Smooth muscle cell (in vitro differentiated cells): ENCODE results near the gene CRHR2. TPM values are rescaled to one million over a fixed set of nuclear protein-coding genes. Genes with fewer than 3 reads are reported as not detected.

ENCODE experiments used
- DNase-seq: peaks from one replicate; lab custom pipeline; 2025; ENCODE audit not compliant: unreplicated experiment; lab: John Stamatoyannopoulos, UW
- H2AFZ ChIP-seq: fragments of 200-600 bp; sonication (generic); 2 replicates; pipeline ENCODE4 v1.6.0; 2016; ENCODE audit warnings: antibody characterized with exemption, low read depth, mild to moderate bottlenecking
- H3F3A ChIP-seq: fragments of 200-600 bp; sonication (generic); 2 replicates; pipeline ENCODE4 v1.6.0; 2017; ENCODE audit warnings: antibody characterized with exemption, low read depth
- H3K27ac ChIP-seq: fragments of 200-600 bp; sonication (generic); 2 replicates; pipeline ENCODE4 v1.5.1; 2016; ENCODE audit warnings: low read depth, mild to moderate bottlenecking
- H3K27me3 ChIP-seq: fragments of 200-600 bp; sonication (generic); 2 replicates; pipeline ENCODE4 v1.6.1; 2016; ENCODE audit warnings: low read depth, mild to moderate bottlenecking
- H3K36me3 ChIP-seq: fragments of 200-600 bp; sonication (generic); 2 replicates; pipeline ENCODE4 v1.5.1; 2016; ENCODE audit warnings: low read depth
- H3K4me1 ChIP-seq: fragments of 200-600 bp; sonication (generic); 2 replicates; pipeline ENCODE4 v1.5.1; 2016; ENCODE audit warnings: low read depth
- H3K4me2 ChIP-seq: fragments of 200-600 bp; sonication (generic); 2 replicates; pipeline ENCODE4 v1.6.0; 2016; ENCODE audit warnings: mild to moderate bottlenecking
- H3K4me3 ChIP-seq: fragments of 200-600 bp; sonication (generic); 2 replicates; pipeline ENCODE4 v1.5.1; 2016; ENCODE audit warnings: mild to moderate bottlenecking
- H3K79me2 ChIP-seq: fragments of 200-600 bp; sonication (generic); 2 replicates; pipeline ENCODE4 v1.6.0; 2016; ENCODE audit warnings: low read depth, mild to moderate bottlenecking
- H3K9ac ChIP-seq: fragments of 200-600 bp; sonication (generic); 2 replicates; pipeline ENCODE4 v1.6.0; 2016; ENCODE audit warnings: low read depth
- H3K9me3 ChIP-seq: fragments of 200-600 bp; sonication (generic); replicated peaks from 2 replicates; pipeline ENCODE4 v1.5.1; 2016; ENCODE audit warnings: low read depth
- H4K20me1 ChIP-seq: fragments of 200-600 bp; sonication (generic); 2 replicates; pipeline ENCODE4 v1.6.0; 2016; ENCODE audit warnings: low read depth
- WGBS: methylation state at CpG from one replicate; pipeline ENCODE4 v1.1.7; 2016; ENCODE audit warnings: low lambda C conversion rate; 5-methylcytosine and 5-hydroxymethylcytosine counted together
- polyA plus RNA-seq: library from polyadenylated mRNA; unstranded; fragments of >200 nt; fragmentation: Nextera tagmentation; extraction: Ambion mirVana; gene quantifications from 2 replicates; pipeline ENCODE4 v1.2.1, GENCODE V29; 2016
- total RNA-seq: library from RNA; depleted of rRNA; stranded (reverse); fragments of >200 nt; gene quantifications from 2 replicates; pipeline ENCODE4 v1.2.3, GENCODE V29; 2014
- TF ChIP-seq, protein P1 (sequence below): fragments of 200-600 bp; sonication (generic); IDR thresholded peaks from 2 replicates; pipeline ENCODE4 v1.5.1; 2017; ENCODE audit warnings: borderline replicate concordance, mild to moderate bottlenecking, antibody characterized with exemption; ENCODE audit not compliant: insufficient read depth, poor library complexity, severe bottlenecking

Gene CRHR2
- total and polyA plus RNA-seq, 2 experiments from 2014 or later, result 0.16 TPM; not detected in 1

DNA sequence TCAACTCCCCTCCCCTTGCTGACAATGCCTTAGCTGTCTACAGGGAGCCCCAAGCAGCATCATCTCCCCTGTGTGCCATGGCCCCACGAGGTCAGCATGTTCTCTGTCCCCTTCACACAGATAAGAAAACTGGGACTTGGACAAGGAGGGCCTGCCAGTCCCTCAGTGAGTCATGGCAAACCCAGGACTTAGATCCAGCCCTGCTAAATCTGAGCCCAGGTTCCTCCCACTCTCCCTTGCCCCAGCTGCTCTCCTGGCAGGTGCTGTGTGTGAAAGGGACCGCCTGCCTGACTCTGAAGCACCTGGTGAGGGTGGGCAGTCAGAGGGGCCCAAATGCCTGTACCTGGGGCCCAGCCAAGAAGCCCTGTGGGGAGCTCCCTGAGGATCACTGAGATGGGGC lies 7.4 kb downstream of the CRHR2 start:
- H2AFZ ChIP-seq, result no peak overlapping the region
- no peaks in the 10 kb centered on the region for H3F3A ChIP-seq
- no peak overlapping the region for H3K9ac ChIP-seq
- no peaks in the 10 kb centered on the region for H4K20me1 ChIP-seq
- H3K79me2 ChIP-seq, result no peaks in the 10 kb centered on the region
- H3K4me2 ChIP-seq, result no peak overlapping the region
- H3K27ac ChIP-seq, result no peak overlapping the region
- DNase-seq, result no peak
- WGBS, result 14% methylated on average over 2 of the region's 2 CpGs
- peaks cover 51% of the 10 kb centered on the region for H3K27me3 ChIP-seq
- H3K4me1 ChIP-seq, result no peaks in the 10 kb centered on the region
- TF ChIP-seq, protein P1, sequence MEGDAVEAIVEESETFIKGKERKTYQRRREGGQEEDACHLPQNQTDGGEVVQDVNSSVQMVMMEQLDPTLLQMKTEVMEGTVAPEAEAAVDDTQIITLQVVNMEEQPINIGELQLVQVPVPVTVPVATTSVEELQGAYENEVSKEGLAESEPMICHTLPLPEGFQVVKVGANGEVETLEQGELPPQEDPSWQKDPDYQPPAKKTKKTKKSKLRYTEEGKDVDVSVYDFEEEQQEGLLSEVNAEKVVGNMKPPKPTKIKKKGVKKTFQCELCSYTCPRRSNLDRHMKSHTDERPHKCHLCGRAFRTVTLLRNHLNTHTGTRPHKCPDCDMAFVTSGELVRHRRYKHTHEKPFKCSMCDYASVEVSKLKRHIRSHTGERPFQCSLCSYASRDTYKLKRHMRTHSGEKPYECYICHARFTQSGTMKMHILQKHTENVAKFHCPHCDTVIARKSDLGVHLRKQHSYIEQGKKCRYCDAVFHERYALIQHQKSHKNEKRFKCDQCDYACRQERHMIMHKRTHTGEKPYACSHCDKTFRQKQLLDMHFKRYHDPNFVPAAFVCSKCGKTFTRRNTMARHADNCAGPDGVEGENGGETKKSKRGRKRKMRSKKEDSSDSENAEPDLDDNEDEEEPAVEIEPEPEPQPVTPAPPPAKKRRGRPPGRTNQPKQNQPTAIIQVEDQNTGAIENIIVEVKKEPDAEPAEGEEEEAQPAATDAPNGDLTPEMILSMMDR, result no peak
- H3K9me3 ChIP-seq, result no peaks in the 10 kb centered on the region
- no peaks in the 10 kb centered on the region for H3K36me3 ChIP-seq
- H3K4me3 ChIP-seq, result no peak overlapping the region

DNA sequence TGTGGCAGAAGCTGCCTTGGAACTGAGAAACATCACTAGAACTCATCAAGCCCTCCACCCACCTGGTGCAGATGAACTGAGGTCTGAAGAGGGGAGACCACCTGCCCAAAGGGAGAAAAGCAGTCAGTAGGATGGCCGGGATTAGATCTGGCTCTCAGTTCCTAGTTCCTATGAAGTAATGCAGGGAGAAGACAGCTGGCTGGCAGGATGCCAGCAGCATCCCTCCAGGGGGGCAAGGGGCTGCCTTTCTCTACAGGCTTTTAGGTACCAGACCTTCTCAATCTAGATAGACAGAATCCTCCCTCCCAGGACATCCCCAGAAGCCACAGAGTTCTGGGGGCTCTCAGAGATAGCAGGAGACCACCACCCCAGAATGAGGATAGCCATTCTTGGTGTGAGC lies 7.8 kb downstream of the CRHR2 start:
- H3K9ac ChIP-seq, result no peak overlapping the region
- H3K4me1 ChIP-seq, result no peaks in the 10 kb centered on the region
- 95% methylated on average over 1 of the region's 1 CpG for WGBS
- H3K4me2 ChIP-seq, result no peak overlapping the region
- H3K27me3 ChIP-seq, result peaks cover 46% of the 10 kb centered on the region
- H3K36me3 ChIP-seq, result no peaks in the 10 kb centered on the region
- no peaks in the 10 kb centered on the region for H3F3A ChIP-seq
- no peak overlapping the region for H3K27ac ChIP-seq
- H3K79me2 ChIP-seq, result no peaks in the 10 kb centered on the region
- DNase-seq, result no peak
- TF ChIP-seq, protein P1, result no peak
- no peak overlapping the region for H3K4me3 ChIP-seq
- no peaks in the 10 kb centered on the region for H3K9me3 ChIP-seq
- H2AFZ ChIP-seq, result no peak overlapping the region
- no peaks in the 10 kb centered on the region for H4K20me1 ChIP-seq

DNA sequence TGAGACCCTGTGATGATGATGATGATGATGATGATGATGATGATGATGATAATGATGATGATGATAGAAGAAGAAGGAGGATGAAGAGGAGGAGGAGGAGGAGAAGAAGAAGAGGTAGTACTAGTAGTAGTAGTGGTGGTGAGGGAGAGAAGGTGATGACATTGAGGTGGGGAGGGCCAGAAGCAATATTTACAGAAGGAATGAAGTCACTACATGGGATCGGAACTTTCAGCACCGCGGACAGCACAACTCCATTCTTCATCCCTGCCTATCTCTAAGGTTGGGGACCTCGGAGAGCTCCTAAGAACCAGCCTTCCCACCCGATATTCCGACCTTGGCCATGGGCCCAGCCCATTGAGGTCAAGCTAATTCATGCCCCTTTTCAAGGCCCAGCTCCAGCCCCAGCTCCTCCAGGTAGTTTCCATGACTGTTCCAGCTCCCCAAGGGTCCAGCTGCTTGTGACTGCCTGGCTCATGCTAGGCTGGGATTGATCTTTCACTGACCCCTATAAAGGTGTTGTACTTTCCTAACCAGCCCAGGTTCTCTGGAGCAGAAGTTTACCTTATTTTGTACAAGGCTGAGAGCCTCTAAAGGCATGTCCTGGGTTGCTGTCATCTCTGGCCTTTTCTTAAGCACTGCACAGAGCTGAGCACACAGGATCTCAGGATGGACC lies 10.3 kb downstream of the CRHR2 start:
- H3K4me2 ChIP-seq, result no peak overlapping the region
- H3F3A ChIP-seq, result no peaks in the 10 kb centered on the region
- TF ChIP-seq, protein P1, result no peak
- H3K27ac ChIP-seq, result no peak overlapping the region
- no peaks in the 10 kb centered on the region for H3K9me3 ChIP-seq
- H3K36me3 ChIP-seq, result no peaks in the 10 kb centered on the region
- no peak overlapping the region for H3K4me3 ChIP-seq
- H3K27me3 ChIP-seq, result peaks cover 21% of the 10 kb centered on the region
- H4K20me1 ChIP-seq, result no peaks in the 10 kb centered on the region
- no peaks in the 10 kb centered on the region for H3K79me2 ChIP-seq
- no peak for DNase-seq
- no peak overlapping the region for H3K9ac ChIP-seq
- WGBS, result 11% methylated on average over 6 of the region's 6 CpGs
- H3K4me1 ChIP-seq, result no peaks in the 10 kb centered on the region
- H2AFZ ChIP-seq, result no peak overlapping the region

DNA sequence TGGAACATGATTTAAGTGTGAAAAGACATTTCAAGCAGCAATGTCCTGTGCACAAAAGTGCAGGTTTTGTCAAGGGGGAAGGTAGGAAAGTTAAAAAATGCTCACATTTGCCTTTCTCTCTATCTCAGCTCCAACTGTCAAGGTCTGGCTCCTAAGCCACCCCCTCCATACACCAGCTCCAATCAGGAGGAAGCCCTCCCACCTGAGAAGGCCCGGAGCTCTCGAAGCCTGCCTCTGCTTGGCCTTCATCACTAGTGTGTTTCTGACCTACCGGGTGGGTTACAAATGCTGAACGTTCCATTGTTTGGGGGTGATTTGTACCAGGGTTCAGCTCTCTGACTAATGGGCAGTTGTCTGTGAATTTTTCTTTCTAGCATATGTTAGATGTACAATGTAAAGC lies 14.2 kb downstream of the CRHR2 start:
- no peaks in the 10 kb centered on the region for H3K36me3 ChIP-seq
- H3K27ac ChIP-seq, result no peak overlapping the region
- H3F3A ChIP-seq, result no peaks in the 10 kb centered on the region
- H3K9me3 ChIP-seq, result no peaks in the 10 kb centered on the region
- no peak overlapping the region for H3K4me2 ChIP-seq
- H3K4me1 ChIP-seq, result no peaks in the 10 kb centered on the region
- no peak for DNase-seq
- 81% methylated on average over 4 of the region's 4 CpGs for WGBS
- no peaks in the 10 kb centered on the region for H3K79me2 ChIP-seq
- TF ChIP-seq, protein P1, result no peak
- no peaks in the 10 kb centered on the region for H4K20me1 ChIP-seq
- H3K4me3 ChIP-seq, result no peak overlapping the region
- H2AFZ ChIP-seq, result no peak overlapping the region
- peaks cover 10% of the 10 kb centered on the region for H3K27me3 ChIP-seq
- no peak overlapping the region for H3K9ac ChIP-seq
